ENCODE results near the gene RBPMS2. TPM values are rescaled to one million over a fixed set of nuclear protein-coding genes. Genes with fewer than 3 reads are reported as not detected.
A peak's percentile ranks its signal among the peaks of the same experiment; 100 is the strongest.

Gene RBPMS2
- total RNA-seq, 2 donors from 2014 or later, result 86.0 to 131 TPM

DNA sequence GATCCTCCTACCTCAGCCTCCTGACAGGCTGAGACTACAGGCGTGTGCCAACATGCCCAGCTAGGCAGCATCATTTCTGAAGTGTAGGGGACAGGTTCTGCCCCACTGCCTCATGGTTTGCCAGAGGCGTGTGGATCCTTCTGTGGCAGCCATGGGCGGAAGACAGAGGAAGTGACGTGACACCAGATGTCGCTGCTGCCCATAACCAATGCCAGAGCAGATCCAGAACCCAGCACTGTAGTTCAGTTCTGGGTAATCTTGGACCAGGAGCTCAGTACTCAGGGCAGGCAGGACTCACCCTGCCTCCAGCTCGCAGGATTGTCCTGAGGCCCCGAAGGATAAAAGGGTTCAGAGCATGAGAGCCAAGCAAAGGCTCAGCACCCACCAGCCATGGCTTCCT is 8.2 kb downstream of the RBPMS2 start:
- no peak overlapping the region for H3K4me3 ChIP-seq (ENCODE audit: low read length)
- Mint-ChIP-seq H3K27me3 (ENCODE audit: insufficient read depth) (no peaks in the 10 kb centered on the region), H3K9me3 (no peaks in the 10 kb centered on the region), H3K4me3 (no peak overlapping the region), H3K27ac (peak overlapping the region; percentile 48), H3K36me3 (ENCODE audit: low read depth) (peaks cover 14% of the 10 kb centered on the region), H3K4me1 (peaks cover 20% of the 10 kb centered on the region)
- no peak for DNase-seq
- no peak overlapping the region for H3K27ac ChIP-seq (ENCODE audit: low read depth, low read length)
- TF ChIP-seq, protein P1, sequence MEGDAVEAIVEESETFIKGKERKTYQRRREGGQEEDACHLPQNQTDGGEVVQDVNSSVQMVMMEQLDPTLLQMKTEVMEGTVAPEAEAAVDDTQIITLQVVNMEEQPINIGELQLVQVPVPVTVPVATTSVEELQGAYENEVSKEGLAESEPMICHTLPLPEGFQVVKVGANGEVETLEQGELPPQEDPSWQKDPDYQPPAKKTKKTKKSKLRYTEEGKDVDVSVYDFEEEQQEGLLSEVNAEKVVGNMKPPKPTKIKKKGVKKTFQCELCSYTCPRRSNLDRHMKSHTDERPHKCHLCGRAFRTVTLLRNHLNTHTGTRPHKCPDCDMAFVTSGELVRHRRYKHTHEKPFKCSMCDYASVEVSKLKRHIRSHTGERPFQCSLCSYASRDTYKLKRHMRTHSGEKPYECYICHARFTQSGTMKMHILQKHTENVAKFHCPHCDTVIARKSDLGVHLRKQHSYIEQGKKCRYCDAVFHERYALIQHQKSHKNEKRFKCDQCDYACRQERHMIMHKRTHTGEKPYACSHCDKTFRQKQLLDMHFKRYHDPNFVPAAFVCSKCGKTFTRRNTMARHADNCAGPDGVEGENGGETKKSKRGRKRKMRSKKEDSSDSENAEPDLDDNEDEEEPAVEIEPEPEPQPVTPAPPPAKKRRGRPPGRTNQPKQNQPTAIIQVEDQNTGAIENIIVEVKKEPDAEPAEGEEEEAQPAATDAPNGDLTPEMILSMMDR (conservative IDR thresholded peaks at IDR 0.05), result no peak
- 93 to 97% methylated on average over 5 to 7 of the region's 7 CpGs for WGBS, 2 experiments (ENCODE audit: insufficient coverage in 1 of 2, insufficient read length in 1 of 2)
- H3K36me3 ChIP-seq (ENCODE audit: control insufficient read depth, insufficient read depth, low read length), result peaks cover 4% of the 10 kb centered on the region
- H3K9ac ChIP-seq (ENCODE audit: extremely low read depth, low read length, poor library complexity, severe bottlenecking), result no peak overlapping the region
- no peaks in the 10 kb centered on the region for H3K9me3 ChIP-seq (ENCODE audit: control insufficient read depth, low read length)
- H3K4me1 ChIP-seq (ENCODE audit: control insufficient read depth, insufficient read depth, low read length), result no peaks in the 10 kb centered on the region
- no peaks in the 10 kb centered on the region for H3K27me3 ChIP-seq (ENCODE audit: control insufficient read depth, insufficient read depth, low read length, poor library complexity, severe bottlenecking)

- H3K4me3 Mint-ChIP-seq, result no peak overlapping the region
- DNase-seq, result no peak
- no peaks in the 10 kb centered on the region for H3K9me3 Mint-ChIP-seq
- WGBS, 2 experiments (ENCODE audit: insufficient coverage in 1 of 2, insufficient read length in 1 of 2), result 95 to 100% methylated on average over 3 to 8 of the region's 8 CpGs
- peaks cover 18% of the 10 kb centered on the region for H3K36me3 Mint-ChIP-seq (ENCODE audit: low read depth)
- TF ChIP-seq, protein P1 (conservative IDR thresholded peaks at IDR 0.05), result no peak
- no peaks in the 10 kb centered on the region for H3K9me3 ChIP-seq (ENCODE audit: control insufficient read depth, low read length)
- H3K27ac Mint-ChIP-seq, result peak overlapping the region; percentile 30
- no peak overlapping the region for H3K9ac ChIP-seq (ENCODE audit: extremely low read depth, low read length, poor library complexity, severe bottlenecking)
- H3K4me1 ChIP-seq (ENCODE audit: control insufficient read depth, insufficient read depth, low read length), result no peaks in the 10 kb centered on the region
- H3K36me3 ChIP-seq (ENCODE audit: control insufficient read depth, insufficient read depth, low read length), result peaks cover 6% of the 10 kb centered on the region
- no peak overlapping the region for H3K4me3 ChIP-seq (ENCODE audit: low read length)
- H3K27ac ChIP-seq (ENCODE audit: low read depth, low read length), result no peak overlapping the region
- H3K27me3 Mint-ChIP-seq (ENCODE audit: insufficient read depth), result no peaks in the 10 kb centered on the region
- peaks cover 21% of the 10 kb centered on the region for H3K4me1 Mint-ChIP-seq
- no peaks in the 10 kb centered on the region for H3K27me3 ChIP-seq (ENCODE audit: control insufficient read depth, insufficient read depth, low read length, poor library complexity, severe bottlenecking)
Measured at GRCh38 chr15:64766058-64766457, 9.3 kb downstream of the RBPMS2 start.

GRCh38 chr15:64763874-64764273 is 11.5 kb downstream of the RBPMS2 start:
- Histone ChIP-seq H3K4me3 (ENCODE audit: low read length) (no peak overlapping the region), H3K27me3 (ENCODE audit: control insufficient read depth, insufficient read depth, low read length, poor library complexity, severe bottlenecking) (no peaks in the 10 kb centered on the region), H3K4me1 (ENCODE audit: control insufficient read depth, insufficient read depth, low read length) (no peaks in the 10 kb centered on the region), H3K9me3 (ENCODE audit: control insufficient read depth, low read length) (no peaks in the 10 kb centered on the region), H3K36me3 (ENCODE audit: control insufficient read depth, insufficient read depth, low read length) (peaks cover 16% of the 10 kb centered on the region), H3K9ac (ENCODE audit: extremely low read depth, low read length, poor library complexity, severe bottlenecking) (no peak overlapping the region), H3K27ac (ENCODE audit: low read depth, low read length) (no peak overlapping the region)
- H3K9me3 Mint-ChIP-seq, result no peaks in the 10 kb centered on the region
- 91 to 96% methylated on average over 4 of the region's 4 CpGs for WGBS, 2 experiments (ENCODE audit: insufficient coverage in 1 of 2, insufficient read length in 1 of 2)
- no peak for DNase-seq
- H3K4me1 Mint-ChIP-seq, result peaks cover 32% of the 10 kb centered on the region
- no peak overlapping the region for H3K4me3 Mint-ChIP-seq
- TF ChIP-seq, protein P1 (conservative IDR thresholded peaks at IDR 0.05), result no peak
- peaks cover 25% of the 10 kb centered on the region for H3K36me3 Mint-ChIP-seq (ENCODE audit: low read depth)
- peak overlapping the region; percentile 61 for H3K27ac Mint-ChIP-seq
- no peaks in the 10 kb centered on the region for H3K27me3 Mint-ChIP-seq (ENCODE audit: insufficient read depth)
